ENCODE results near the gene TDRD12. TPM values are rescaled to one million over a fixed set of nuclear protein-coding genes. Genes with fewer than 3 reads are reported as not detected.

The TDRD12 gene
- total RNA-seq, 5 donors from 2014 or later (not counting 1 experiment from before 2014, with no cell fraction given): 0.36 to 1.0 (median 0.63) TPM

- Histone ChIP-seq H3K9me3 (no peaks in the 10 kb centered on the region), H3K4me1 (ENCODE audit: control insufficient read depth in 1 of 2, extremely low read depth in 1 of 2, insufficient read depth in 2 of 2, low read length in 2 of 2) (peaks cover 3 to 4% of the 10 kb centered on the region in 2 experiments), H3K27ac (ENCODE audit: low read length) (no peak overlapping the region), H3K27me3 (replicated peaks in 1 of 2; ENCODE audit: control insufficient read depth in 2 of 2, extremely low read depth in 1 of 2, insufficient read depth in 2 of 2, low read length in 1 of 2) (peaks cover 2 to 29% of the 10 kb centered on the region in 2 experiments), H3K4me3 (ENCODE audit: control insufficient read depth in 1 of 2, extremely low read depth in 1 of 2, low read length in 1 of 2) (no peak overlapping the region), H3K36me3 (ENCODE audit: control insufficient read depth in 2 of 2, extremely low read depth in 1 of 2, insufficient read depth in 1 of 2, low read length in 1 of 2) (peaks cover 0 to 5% of the 10 kb centered on the region in 2 donors)
- ChIA-PET CTCF (no interaction called here), POLR2A (no interaction called here)
- Mint-ChIP-seq H3K27ac (no peak overlapping the region), H3K27me3 (peaks cover 10 to 12% of the 10 kb centered on the region in 2 donors), H3K9me3 (no peaks in the 10 kb centered on the region), H3K36me3 (no peaks in the 10 kb centered on the region), H3K4me1 (peaks cover 9 to 25% (median 13%) of the 10 kb centered on the region in 3 donors), H3K4me3 (peak overlapping the region in 1 of 3 donors; percentile 58)
- 79% methylated on average over 18 of the region's 21 CpGs for WGBS (ENCODE audit: insufficient coverage)
- no peak for DNase-seq
- ATAC-seq (replicated peaks in 1 of 4): no peak
These were observed 105.5 kb downstream of the TDRD12 start for GRCh38 chr19:32824916-32825608.

GRCh38 chr19:32828139-32828538 is 108.6 kb downstream of the TDRD12 start:
- CTCF ChIA-PET: no interaction called here
- Mint-ChIP-seq H3K4me1 (peaks cover 8 to 20% (median 9%) of the 10 kb centered on the region in 3 donors), H3K4me3 (no peak overlapping the region), H3K36me3 (no peaks in the 10 kb centered on the region), H3K9me3 (no peaks in the 10 kb centered on the region), H3K27ac (no peak overlapping the region), H3K27me3 (peaks cover 10 to 12% of the 10 kb centered on the region in 2 donors)
- Histone ChIP-seq H3K4me1 (ENCODE audit: control insufficient read depth in 1 of 2, extremely low read depth in 1 of 2, insufficient read depth in 2 of 2, low read length in 2 of 2) (peaks cover 0 to 2% of the 10 kb centered on the region in 2 experiments), H3K4me3 (ENCODE audit: control insufficient read depth in 1 of 2, extremely low read depth in 1 of 2, low read length in 1 of 2) (no peak overlapping the region), H3K9me3 (no peaks in the 10 kb centered on the region), H3K27me3 (replicated peaks in 1 of 2; ENCODE audit: control insufficient read depth in 2 of 2, extremely low read depth in 1 of 2, insufficient read depth in 2 of 2, low read length in 1 of 2) (peaks cover 2 to 24% of the 10 kb centered on the region in 2 experiments), H3K36me3 (ENCODE audit: control insufficient read depth in 2 of 2, extremely low read depth in 1 of 2, insufficient read depth in 1 of 2, low read length in 1 of 2) (peaks cover 0 to 5% of the 10 kb centered on the region in 2 donors), H3K27ac (ENCODE audit: low read length) (no peak overlapping the region)
- 100% methylated on average over 4 of the region's 4 CpGs for WGBS (ENCODE audit: insufficient coverage)
- no peak for ATAC-seq (replicated peaks in 1 of 4)
- POLR2A ChIA-PET: interaction anchor here in 1 of 2 donors (0.6 kb wide), 1 partner anchor 13 kb away, joined by 3 read pairs; no protein-coding TSS in a partner anchor
- DNase-seq: no peak

- H3K27me3 ChIP-seq (replicated peaks in 1 of 2; ENCODE audit: control insufficient read depth in 2 of 2, extremely low read depth in 1 of 2, insufficient read depth in 2 of 2, low read length in 1 of 2): peaks cover 2 to 20% of the 10 kb centered on the region in 2 experiments
- Mint-ChIP-seq H3K36me3 (no peaks in the 10 kb centered on the region), H3K27ac (peak overlapping the region in 1 of 2 donors; percentile 85), H3K27me3 (peaks cover 6% of the 10 kb centered on the region in 2 donors), H3K9me3 (no peaks in the 10 kb centered on the region), H3K4me1 (peaks cover 8 to 20% (median 9%) of the 10 kb centered on the region in 3 donors), H3K4me3 (peak overlapping the region in 2 of 3 donors; percentile 21 to 55)
- peaks cover 0 to 2% of the 10 kb centered on the region in 2 experiments for H3K4me1 ChIP-seq (ENCODE audit: control insufficient read depth in 1 of 2, extremely low read depth in 1 of 2, insufficient read depth in 2 of 2, low read length in 2 of 2)
- WGBS (ENCODE audit: insufficient coverage): 82% methylated on average over 14 of the region's 15 CpGs
- no peak overlapping the region for H3K27ac ChIP-seq (ENCODE audit: low read length)
- H3K4me3 ChIP-seq (ENCODE audit: control insufficient read depth in 1 of 2, extremely low read depth in 1 of 2, low read length in 1 of 2): no peak overlapping the region
- no peaks in the 10 kb centered on the region for H3K9me3 ChIP-seq
- DNase-seq: no peak
- POLR2A ChIA-PET: interaction anchor here in 1 of 2 donors (0.6 kb wide), 1 partner anchor 13 kb away, joined by 3 read pairs; no protein-coding TSS in a partner anchor
- peak; percentile 31 to 65 (median 34) for ATAC-seq (replicated peaks in 1 of 4)
- CTCF ChIA-PET: interaction anchor here in 1 of 2 donors (0.6 kb wide), 1 partner anchor 147 kb away, joined by 5 read pairs; no protein-coding TSS in a partner anchor
- peaks cover 0 to 5% of the 10 kb centered on the region in 2 donors for H3K36me3 ChIP-seq (ENCODE audit: control insufficient read depth in 2 of 2, extremely low read depth in 1 of 2, insufficient read depth in 1 of 2, low read length in 1 of 2)
These were observed 109.2 kb downstream of the TDRD12 start for GRCh38 chr19:32828643-32829344.

- H3K4me3 Mint-ChIP-seq: peak overlapping the region in 2 of 3 donors; percentile 21 to 55
- peaks cover 5 to 6% of the 10 kb centered on the region in 2 donors for H3K27me3 Mint-ChIP-seq
- Histone ChIP-seq H3K27me3 (replicated peaks in 1 of 2; ENCODE audit: control insufficient read depth in 2 of 2, extremely low read depth in 1 of 2, insufficient read depth in 2 of 2, low read length in 1 of 2) (peaks cover 2 to 14% of the 10 kb centered on the region in 2 experiments), H3K4me3 (ENCODE audit: control insufficient read depth in 1 of 2, extremely low read depth in 1 of 2, low read length in 1 of 2) (no peak overlapping the region), H3K36me3 (ENCODE audit: control insufficient read depth in 2 of 2, extremely low read depth in 1 of 2, insufficient read depth in 1 of 2, low read length in 1 of 2) (peaks cover 0 to 5% of the 10 kb centered on the region in 2 donors), H3K4me1 (ENCODE audit: control insufficient read depth in 1 of 2, extremely low read depth in 1 of 2, insufficient read depth in 2 of 2, low read length in 2 of 2) (peaks cover 0 to 2% of the 10 kb centered on the region in 2 experiments), H3K27ac (ENCODE audit: low read length) (no peak overlapping the region), H3K9me3 (no peaks in the 10 kb centered on the region)
- 36% methylated on average over 6 of the region's 10 CpGs for WGBS (ENCODE audit: insufficient coverage)
- no peaks in the 10 kb centered on the region for H3K36me3 Mint-ChIP-seq
- ChIA-PET CTCF (interaction anchor here in 1 of 2 donors (0.6 kb wide), 1 partner anchor 146 kb away, joined by 5 read pairs; no protein-coding TSS in a partner anchor), POLR2A (no interaction called here)
- no peak for DNase-seq
- H3K4me1 Mint-ChIP-seq: peaks cover 8 to 20% (median 8%) of the 10 kb centered on the region in 3 donors
- ATAC-seq (replicated peaks in 1 of 4): peak in 1 of 4 experiments; percentile 20
- H3K9me3 Mint-ChIP-seq: no peaks in the 10 kb centered on the region
- H3K27ac Mint-ChIP-seq: peak overlapping the region in 1 of 2 donors; percentile 8
These were observed 109.9 kb downstream of the TDRD12 start for GRCh38 chr19:32829345-32829896.

GRCh38 chr19:32830231-32831014 is 110.9 kb downstream of the TDRD12 start:
- no peaks in the 10 kb centered on the region for H3K9me3 ChIP-seq
- no peak overlapping the region for H3K4me3 ChIP-seq (ENCODE audit: control insufficient read depth in 1 of 2, extremely low read depth in 1 of 2, low read length in 1 of 2)
- no peak for DNase-seq
- ChIA-PET POLR2A (no interaction called here), CTCF (no interaction called here)
- Mint-ChIP-seq H3K9me3 (no peaks in the 10 kb centered on the region), H3K27ac (no peak overlapping the region), H3K4me3 (no peak overlapping the region), H3K4me1 (peaks cover 5 to 13% (median 8%) of the 10 kb centered on the region in 3 donors), H3K27me3 (no peaks in the 10 kb centered on the region), H3K36me3 (no peaks in the 10 kb centered on the region)
- H3K27ac ChIP-seq (ENCODE audit: low read length): no peak overlapping the region
- ATAC-seq (replicated peaks in 1 of 4): no peak
- H3K4me1 ChIP-seq (ENCODE audit: control insufficient read depth in 1 of 2, extremely low read depth in 1 of 2, insufficient read depth in 2 of 2, low read length in 2 of 2): peaks cover 0 to 2% of the 10 kb centered on the region in 2 experiments
- peaks cover 0 to 5% of the 10 kb centered on the region in 2 donors for H3K36me3 ChIP-seq (ENCODE audit: control insufficient read depth in 2 of 2, extremely low read depth in 1 of 2, insufficient read depth in 1 of 2, low read length in 1 of 2)
- WGBS (ENCODE audit: insufficient coverage): 92% methylated on average over 4 of the region's 8 CpGs
- H3K27me3 ChIP-seq (replicated peaks in 1 of 2; ENCODE audit: control insufficient read depth in 2 of 2, extremely low read depth in 1 of 2, insufficient read depth in 2 of 2, low read length in 1 of 2): peaks cover 0 to 4% of the 10 kb centered on the region in 2 experiments

All from T-cell (primary cell).